ENCODE measurements around the gene GPRIN1.

GPRIN1 gene

GRCh38 chr5:176652136-176652535, 42.2 kb upstream of the GPRIN1 start:
- H3K4me1 ChIP-seq (ENCODE audit: control insufficient read depth, insufficient read depth, low read length), result 0 out of 2 replicates have a peak, but pooled peaks cover 2% of the 10 kb centered on the region
- H3K9me3 ChIP-seq (ENCODE audit: control insufficient read depth, insufficient read depth, low read depth, low read length), result no peaks in the 10 kb centered on the region
- ChIA-PET POLR2A (no interaction called here), CTCF (interaction anchor here (0.7 to 3.4 kb wide), 3 partner anchors 9 to 246 kb away, joined by 3 to 23 read pairs (median 4); no protein-coding TSS in a partner anchor)
- TF ChIP-seq SP2 (tag by site-specific recombination; IDR thresholded peaks at IDR 0.05) (peak; percentile 51), ZNF26 (tag by site-specific recombination; IDR thresholded peaks at IDR 0.05) (no peak)
- H3K36me3 ChIP-seq (ENCODE audit: control insufficient read depth in 2 of 2, insufficient read depth in 1 of 2, low read length in 2 of 2), result peaks cover 4 to 15% of the 10 kb centered on the region in 2 experiments; a peak in 2 of 3 replicates
- no peak overlapping the region for H3K4me3 ChIP-seq (ENCODE audit: low read depth, low read length)
- no peak overlapping the region for H3K27ac ChIP-seq (ENCODE audit: extremely low read depth, low read depth, low read length)

- POLR2A ChIA-PET, result no interaction called here
- Histone ChIP-seq H3K4me1 (ENCODE audit: control insufficient read depth, insufficient read depth, low read length) (0 out of 2 replicates have a peak, but pooled peaks cover 2% of the 10 kb centered on the region), H3K4me3 (ENCODE audit: low read depth, low read length) (no peak overlapping the region), H3K9me3 (ENCODE audit: control insufficient read depth, insufficient read depth, low read depth, low read length) (no peaks in the 10 kb centered on the region), H3K27ac (ENCODE audit: extremely low read depth, low read depth, low read length) (no peak overlapping the region), H3K36me3 (ENCODE audit: control insufficient read depth in 2 of 2, insufficient read depth in 1 of 2, low read length in 2 of 2) (peaks cover 4 to 12% of the 10 kb centered on the region in 2 experiments; a peak in 2 of 3 replicates)
- CTCF ChIA-PET, result interaction anchor here (1.3 to 3.4 kb wide), 2 partner anchors 10 to 78 kb away, joined by 8 to 23 read pairs; no protein-coding TSS in a partner anchor
- no peak for TF ChIP-seq ZNF645 (tag by site-specific recombination; IDR thresholded peaks at IDR 0.05)
- TF ChIP-seq ZNF626 (tag by site-specific recombination; IDR thresholded peaks at IDR 0.05), result no peak
- TF ChIP-seq INSM2 (tag by site-specific recombination; IDR thresholded peaks at IDR 0.05), result no peak
- no peak for TF ChIP-seq ZXDB (tag by site-specific recombination; IDR thresholded peaks at IDR 0.05)
- no peak for TF ChIP-seq AEBP2 (tag by site-specific recombination; IDR thresholded peaks at IDR 0.05; ENCODE audit: borderline replicate concordance)
- TF ChIP-seq IKZF3 (tag by site-specific recombination; IDR thresholded peaks at IDR 0.05), result no peak
- no peak for TF ChIP-seq ZNF280D (tag by site-specific recombination; IDR thresholded peaks at IDR 0.05)
- TF ChIP-seq ZNF488 (tag by site-specific recombination; IDR thresholded peaks at IDR 0.05), result no peak
- TF ChIP-seq ZNF175 (tag by site-specific recombination; IDR thresholded peaks at IDR 0.05), result no peak
- no peak for TF ChIP-seq KLF8 (tag by site-specific recombination; IDR thresholded peaks at IDR 0.05)
- TF ChIP-seq ZNF571 (tag by site-specific recombination; IDR thresholded peaks at IDR 0.05), result no peak
- TF ChIP-seq ZNF350 (tag by site-specific recombination; IDR thresholded peaks at IDR 0.05), result no peak
- no peak for TF ChIP-seq PBX3 (CRISPR knock-in tag; IDR thresholded peaks at IDR 0.05)
- TF ChIP-seq REPIN1 (tag by site-specific recombination; IDR thresholded peaks at IDR 0.05; ENCODE audit: low read depth), result no peak
- TF ChIP-seq GFI1B (tag by site-specific recombination; IDR thresholded peaks at IDR 0.05), result no peak
These were observed 41.6 kb upstream of the GPRIN1 start for GRCh38 chr5:176651472-176651980.
